GM19239 (cell line): Measurements from ENCODE around the gene EXTL2.
"Not testable (repeated sequence)": the region's sequence is repeated elsewhere in the genome, so short reads cannot be mapped to it uniquely, and the experiment has no call there.

Source experiments
- DNase-seq: peaks from one replicate; pipeline ENCODE4 v3.0.0; 2011; ENCODE audit warnings: low spot score; ENCODE audit not compliant: insufficient read length
- FAIRE-seq: peaks from 2 replicates; lab custom pipeline; 2011; peaks lifted over from hg19 to GRCh38; lab: Jason Lieb, UNC

The EXTL2 gene

DNA sequence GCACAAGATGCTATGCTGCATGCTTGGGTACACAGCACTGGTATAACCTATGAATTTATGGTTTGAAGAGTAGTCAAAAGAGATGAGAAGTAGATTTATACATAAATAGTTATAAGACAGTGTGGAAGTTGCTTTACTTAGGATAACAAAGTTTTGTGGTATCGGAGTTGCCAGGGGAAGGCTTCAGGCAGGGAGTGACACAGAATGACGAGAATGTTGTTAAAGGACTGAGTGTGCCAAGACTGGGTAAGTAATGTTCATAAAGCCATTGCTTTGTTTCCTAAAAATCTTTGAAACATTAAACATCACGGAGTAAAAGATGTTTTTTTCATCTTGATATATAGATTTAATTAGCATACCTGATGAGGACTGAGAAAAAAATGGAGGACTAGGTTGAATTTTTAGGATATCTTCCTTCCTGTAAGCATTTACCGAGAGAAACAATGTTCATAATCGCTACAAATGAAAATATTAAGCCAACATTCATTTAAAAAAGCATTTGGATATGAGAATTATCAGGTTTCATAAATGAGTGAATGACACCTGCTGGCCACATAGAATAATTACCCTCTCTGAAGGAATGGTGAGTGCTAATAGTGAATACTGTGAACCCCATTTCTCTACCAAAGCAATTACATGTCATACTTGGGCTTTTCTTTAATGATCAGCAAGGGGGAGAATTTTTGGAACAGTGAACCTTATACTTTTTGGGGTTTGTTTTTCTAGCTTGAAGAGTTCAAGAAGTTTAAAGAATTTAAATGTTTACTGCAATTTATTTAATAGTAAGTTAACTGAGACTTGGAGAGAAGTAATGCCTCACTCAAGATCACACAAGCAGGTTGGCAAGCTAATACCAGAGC, 28.4 kb downstream of the EXTL2 start:
- FAIRE-seq, result peak; percentile 61
- DNase-seq, result no peak

DNA sequence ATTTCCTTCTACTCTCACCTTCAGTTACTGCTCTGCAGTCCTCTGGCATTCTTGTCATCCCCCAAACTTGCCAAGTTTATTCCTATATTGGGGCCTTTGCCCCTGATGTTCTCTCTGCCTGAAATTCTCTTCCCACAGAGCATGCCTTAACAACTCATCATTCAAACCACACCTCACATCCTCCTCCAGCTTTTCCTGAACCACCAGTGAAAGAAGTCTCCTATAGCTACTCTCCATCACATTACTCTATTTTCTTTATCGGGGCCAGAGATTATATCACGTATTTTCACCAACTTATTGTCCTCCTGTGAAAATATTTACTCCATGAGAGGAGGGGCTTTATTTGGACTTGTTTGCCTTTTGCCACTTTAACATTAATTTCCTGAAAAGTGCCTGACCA, 32.1 kb downstream of the EXTL2 start:
- FAIRE-seq, result no peak

DNA sequence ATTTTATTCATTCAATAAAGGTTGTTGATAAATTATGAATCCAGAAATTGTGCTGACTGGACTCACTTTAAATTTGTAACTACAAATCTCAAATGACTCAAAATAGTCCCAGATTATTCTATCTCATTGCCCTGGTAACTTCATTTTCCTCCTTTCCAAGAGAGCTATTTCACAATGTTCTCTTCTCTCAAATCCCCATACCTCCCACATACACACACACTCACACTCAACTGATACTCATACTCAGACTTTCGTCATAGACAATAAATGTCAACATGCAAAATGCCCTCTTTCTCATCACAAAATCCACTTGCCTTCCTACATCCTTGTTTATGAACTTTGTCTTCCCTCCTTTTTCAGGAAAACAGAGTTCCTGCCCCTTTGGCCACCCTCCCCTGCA, 33.3 kb downstream of the EXTL2 start:
- no peak for DNase-seq
- FAIRE-seq, result no peak

More for the DNA sequence above, 32.1 kb downstream of the EXTL2 start:
- no peak for DNase-seq

DNA sequence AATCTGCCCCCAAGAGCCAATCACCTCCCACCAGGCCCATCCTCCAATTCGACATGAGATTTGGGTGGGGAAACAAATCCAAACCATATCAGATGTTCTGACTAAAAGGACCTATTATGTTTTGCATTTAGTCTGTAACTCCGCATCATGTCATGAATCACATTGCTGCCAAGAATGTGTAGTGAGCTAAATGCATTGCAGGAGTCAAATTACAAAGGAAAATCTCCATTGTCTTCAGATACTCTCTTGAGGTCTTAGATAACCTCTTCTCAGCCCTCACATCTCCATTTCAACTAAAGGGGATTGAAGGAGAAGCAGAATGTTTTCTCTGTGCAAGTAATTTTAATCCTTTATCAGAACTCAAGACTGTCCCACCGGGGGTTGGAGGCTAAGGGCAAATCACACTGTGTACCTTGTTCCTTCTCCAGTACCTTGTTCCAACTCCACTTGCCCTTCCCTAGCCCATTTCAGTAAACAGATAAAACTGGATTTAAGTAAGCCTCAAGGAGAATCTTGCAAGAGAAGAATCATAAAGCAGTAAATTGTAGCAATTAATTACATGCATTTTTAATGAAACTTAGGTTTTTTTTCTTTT, 34.1 kb downstream of the EXTL2 start:
- DNase-seq, result no peak
- no peak for FAIRE-seq

DNA sequence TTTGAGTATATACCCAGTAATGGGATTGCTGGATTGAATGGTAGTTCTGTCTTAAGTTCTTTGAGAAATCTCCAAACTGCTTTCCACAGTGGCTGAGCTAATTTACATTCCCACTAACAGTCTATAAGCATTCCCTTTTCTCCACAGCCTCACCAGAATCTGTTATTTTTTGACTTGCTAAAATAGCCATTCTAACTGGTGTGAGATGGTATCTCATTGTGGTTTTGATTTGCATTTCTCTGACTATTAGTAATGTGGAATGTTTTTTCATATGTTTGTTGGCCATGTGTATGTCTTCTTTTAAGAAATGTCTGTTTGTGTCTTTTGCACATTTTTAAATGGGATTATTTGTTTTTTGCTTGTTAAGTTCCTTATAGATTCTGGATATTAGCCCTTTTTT, 39.5 kb downstream of the EXTL2 start:
- FAIRE-seq, DNase-seq: not testable (repeated sequence)

DNA sequence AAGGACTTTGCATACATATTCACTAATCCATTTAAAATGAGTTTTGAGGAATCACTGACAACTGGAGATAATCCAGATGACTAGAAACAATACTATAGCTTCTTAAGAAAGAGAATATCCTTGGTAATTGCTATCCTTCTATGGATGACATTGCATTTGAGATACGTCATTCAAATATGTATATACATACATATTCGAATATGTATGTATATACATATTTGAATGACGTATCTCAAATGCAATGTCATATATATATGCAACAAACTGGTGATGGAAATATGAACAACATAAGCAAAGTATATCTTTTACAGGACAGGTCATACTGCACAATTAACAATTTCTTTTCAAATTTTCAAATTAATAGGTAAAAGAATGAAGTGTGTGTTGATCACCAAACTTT, 41.7 kb downstream of the EXTL2 start:
- FAIRE-seq (peak; percentile 4), DNase-seq (no peak)

DNA sequence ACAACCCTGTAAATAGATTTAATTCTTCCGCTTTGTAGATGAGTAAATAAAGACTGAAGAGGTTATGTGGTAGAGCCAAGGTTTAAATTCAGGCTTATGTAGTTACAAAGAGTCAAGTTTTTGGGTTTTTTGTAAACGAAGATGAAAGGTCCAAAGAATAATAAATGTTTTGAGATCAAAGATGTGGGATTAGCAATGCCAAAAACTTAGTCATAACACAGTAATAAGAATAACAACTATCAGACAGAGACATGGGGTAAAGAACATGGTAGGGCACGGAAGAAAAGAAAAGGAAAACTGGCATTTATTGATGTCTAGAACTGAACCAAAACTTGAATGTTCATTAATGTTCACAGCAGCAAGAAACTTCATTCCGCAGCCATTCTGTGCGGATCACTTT, 42.9 kb downstream of the EXTL2 start:
- FAIRE-seq (no peak), DNase-seq (no peak)

DNA sequence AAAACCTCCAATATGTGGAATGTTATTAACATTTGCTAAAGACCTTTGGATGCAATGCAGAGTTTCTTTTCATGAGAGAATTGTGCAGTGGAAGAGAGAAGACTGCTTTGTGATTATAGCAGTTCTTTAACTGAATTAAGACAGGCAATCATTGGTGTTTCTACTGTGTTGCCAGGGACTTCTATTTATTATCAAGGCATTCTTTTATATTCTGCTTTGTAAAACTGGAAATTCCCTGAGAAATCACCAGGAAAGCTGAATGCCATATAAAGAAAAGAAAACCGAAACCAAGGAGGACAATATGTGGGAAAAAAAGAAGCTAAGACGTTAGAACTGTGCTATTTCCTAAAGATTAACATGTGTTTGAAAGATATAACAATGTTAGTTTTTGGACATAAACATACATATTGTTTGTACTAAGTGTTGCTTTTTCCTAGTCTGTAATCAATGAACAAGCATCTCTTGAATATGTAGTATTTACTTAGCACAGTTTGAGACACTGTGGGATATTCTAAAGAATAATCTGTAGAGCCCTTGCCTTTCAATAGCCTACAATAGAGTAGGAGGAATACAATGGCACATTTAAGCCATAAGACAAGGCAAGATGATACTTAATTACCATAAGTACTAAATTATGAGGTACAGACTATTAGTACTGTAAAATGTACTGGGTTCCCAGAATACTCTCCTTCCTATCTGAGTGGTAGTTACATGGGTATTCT, 47.1 kb downstream of the EXTL2 start:
- no peak for FAIRE-seq

DNA sequence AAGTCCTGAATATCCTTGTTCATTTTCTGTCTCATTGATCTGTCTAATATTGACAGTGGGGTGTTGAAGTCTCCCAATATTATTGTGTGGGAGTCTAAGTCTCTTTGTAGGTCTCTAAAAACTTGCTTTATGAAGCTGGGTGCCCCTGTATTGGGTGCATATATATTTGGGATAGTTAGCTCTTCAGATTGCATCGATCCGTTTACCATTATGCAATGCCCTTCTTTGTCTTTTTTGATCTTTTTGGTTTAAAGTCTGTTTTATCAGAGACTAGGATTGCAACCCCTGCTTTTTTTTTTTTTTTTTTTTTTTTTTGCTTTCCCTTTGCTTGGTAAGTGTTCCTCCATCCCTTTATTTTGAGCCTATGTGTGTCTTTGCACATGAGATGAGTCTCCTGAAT, 51.5 kb downstream of the EXTL2 start:
- FAIRE-seq, DNase-seq: not testable (repeated sequence)

More for the DNA sequence above, 47.1 kb downstream of the EXTL2 start:
- DNase-seq, result no peak

DNA sequence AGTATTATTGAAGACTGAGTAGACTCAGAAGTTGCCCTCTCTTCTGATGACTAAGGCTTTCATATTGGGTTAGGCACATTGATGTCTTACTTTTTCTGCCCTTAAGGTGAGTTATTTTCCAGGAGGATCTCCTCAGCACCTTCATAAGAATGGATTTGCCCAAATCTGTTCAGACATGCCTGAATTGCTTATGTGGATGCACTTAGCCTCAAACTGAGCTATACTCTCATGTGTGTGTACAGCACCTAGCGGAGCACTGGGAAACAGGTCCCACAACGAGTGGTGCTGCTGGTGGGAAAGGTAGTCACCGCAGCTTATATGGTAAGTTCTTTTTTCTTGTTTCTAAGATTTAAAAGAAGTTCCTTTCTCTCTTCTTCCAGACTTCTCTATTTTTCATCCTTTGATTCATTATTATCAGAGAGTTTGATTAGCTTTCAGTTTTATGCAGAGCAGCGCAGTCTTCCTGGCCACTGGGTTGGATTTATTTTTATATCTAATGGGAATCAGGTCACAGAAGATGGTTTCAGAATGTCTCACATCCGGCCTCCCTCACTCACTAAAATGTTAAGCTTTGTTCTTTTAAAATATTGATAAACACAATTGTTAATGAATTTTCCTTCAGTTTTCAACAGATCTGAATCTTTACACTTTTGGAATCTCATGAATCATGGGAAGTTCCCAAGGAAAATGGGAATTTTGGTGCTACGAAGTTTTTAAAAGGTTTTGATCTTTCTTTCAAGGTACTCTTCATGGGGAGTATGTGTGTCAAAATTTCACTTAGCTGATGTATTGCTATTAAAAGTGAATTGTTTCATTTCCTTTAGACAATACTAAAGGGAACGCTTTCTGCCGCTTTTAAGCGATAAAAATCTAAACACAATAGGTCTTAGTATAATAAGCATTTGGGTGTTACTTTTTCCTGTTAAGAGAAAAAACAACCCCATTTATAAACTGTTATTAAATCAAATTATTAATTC, 58.5 kb downstream of the EXTL2 start:
- FAIRE-seq, result no peak
- no peak for DNase-seq

DNA sequence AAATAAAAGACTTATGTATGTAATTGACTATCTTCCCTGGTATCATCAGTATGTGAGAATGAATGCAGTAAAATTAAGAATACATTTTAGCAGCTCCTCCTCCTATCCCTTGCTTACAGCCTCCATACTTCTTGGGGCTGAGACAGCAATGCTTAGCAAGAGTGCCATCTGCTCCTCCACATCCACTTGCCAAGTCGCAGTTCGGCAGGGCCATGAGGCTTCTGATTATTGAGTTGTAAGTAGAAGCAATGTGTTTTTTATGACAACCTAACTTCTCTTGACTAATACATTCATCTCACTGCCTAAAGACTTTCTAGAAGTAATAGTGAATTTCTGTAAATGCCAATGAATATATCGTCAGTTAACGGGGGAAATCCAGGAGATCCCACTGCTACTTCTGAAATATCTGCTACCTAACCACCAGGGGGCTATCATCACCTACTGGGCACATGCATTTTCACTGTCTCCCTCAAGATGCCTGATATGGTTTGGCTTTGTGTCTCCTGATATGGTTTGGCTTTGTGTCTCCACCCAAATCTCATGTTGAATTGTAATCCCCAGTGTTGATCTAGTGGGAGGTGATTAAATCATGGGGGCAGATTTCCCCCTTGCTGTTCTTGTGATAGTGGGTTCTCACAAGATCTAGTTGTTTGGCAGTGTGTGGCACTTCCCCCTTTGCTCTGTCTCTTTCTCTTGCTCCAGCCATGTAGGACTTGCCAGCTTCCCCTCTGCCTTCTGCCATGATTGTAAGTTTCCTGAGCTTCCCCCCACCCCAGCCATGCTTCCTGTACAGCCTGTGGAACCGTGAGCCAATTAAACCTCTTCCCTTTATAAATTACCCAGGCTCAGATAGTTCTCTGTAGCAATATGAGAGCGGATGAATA, 59.6 kb downstream of the EXTL2 start:
- DNase-seq, result no peak
- FAIRE-seq, result peak; percentile 76

DNA sequence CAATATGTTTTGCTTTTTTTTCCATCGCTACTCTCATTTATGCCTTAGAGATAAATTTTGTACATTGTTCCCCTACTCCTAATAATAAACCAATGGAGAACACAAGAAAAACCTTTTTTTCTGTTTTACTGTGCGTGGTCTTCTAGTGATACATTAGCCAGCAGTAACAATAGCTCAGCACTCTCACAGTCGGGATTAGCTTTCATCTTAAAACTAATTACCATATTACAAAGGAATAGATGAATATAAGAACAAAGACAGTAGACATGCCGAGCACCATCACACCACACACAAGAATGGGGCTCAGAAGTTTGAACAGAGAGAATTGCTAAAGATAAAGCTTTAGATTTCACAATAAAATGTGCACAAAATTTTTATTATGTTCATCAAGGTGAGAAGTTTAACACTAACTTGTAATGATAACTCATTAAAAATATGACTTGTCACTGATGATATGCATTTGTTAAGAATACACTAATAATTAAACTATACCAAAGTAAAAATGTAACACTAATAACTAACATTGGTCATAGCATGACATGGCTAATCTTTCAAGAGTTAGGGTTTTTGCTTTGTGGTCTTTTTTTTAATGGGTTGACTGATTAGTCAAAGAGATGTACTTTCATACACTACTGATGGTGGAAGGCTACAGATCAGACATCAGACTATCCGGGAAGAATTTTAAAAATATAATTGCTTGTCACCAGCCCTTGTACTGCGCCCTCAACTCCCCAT, 61.8 kb downstream of the EXTL2 start:
- FAIRE-seq, result no peak

DNA sequence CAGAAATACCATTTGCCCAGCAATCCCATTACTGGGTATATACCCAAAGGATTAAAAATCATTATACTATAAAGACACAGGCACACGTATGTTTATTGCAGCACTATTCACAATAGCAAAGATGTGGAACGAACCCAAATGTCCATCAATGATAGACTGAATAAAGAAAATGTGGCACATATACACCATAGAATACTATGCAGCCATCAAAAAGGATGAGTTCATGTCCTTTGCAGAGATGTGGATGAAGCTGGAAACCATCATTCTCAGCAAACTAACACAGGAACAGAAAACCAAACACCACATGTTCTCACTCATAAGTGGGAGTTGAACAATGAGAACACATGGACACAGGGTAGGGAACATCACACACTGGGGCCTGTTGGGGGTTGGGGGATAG, 69.0 kb downstream of the EXTL2 start:
- not testable (repeated sequence) for FAIRE-seq, DNase-seq

More for the DNA sequence above, 61.8 kb downstream of the EXTL2 start:
- no peak for DNase-seq
